NCI-H2227 (cell line): ENCODE measurements around the gene MTHFS.
A peak's percentile ranks its signal among the peaks of the same experiment; 100 is the strongest.

Source experiments
- DNase-seq: peaks from one replicate; lab custom pipeline; 2025; ENCODE audit not compliant: unreplicated experiment; lab: John Stamatoyannopoulos, UW

The MTHFS gene

DNA sequence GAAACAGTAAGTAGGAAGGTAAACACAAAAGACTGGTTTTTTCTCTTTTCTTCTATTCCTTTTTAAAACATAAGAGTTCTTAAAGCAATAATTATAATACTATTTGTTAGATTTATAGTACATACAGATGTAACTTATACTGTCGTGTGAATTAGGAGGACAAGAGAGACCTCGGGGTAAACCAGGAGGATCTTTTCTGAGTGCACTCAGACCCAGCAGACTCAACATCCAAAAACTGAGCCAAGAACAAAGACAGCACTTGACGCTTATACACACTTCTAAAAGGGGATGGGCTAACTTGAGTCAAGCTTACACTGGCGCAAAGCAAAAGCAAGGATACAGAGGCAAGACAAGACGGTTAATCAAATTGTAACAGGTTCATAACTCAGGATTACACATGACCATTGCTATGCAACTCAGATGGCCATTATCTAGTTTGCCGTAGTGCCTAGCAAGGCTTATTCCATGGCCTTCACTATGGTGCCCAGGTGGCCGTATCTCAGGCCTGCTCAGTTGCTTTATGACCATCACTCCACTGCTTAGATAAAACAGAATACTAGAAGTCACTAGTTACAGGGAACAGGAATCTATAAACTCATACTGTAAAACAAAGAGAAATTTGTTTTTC is 18.6 kb downstream of the MTHFS start:
- DNase-seq = no peak

- DNase-seq = no peak
Observed at GRCh38 chr15:79875213-79875612, 21.6 kb downstream of the MTHFS start.

DNA sequence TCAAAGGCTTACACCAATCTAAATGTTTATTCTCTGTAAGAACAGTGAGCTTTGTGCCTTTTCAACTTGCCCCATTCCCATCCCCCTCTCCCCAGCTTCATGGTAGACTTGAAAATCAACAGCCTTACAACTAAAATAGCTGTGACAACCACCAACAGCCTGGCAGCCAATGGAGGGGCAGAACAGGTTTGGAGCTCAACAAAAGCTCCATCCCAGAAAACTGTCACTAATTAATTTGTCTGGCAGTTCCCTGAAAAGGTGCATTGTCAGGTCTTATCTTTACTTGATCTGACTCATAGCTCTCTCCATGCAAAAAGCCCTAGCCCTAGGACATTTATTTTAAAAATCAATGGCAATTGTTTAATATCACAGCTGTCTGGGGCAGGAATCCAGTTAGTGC is 22.6 kb downstream of the MTHFS start:
- DNase-seq = no peak

DNA sequence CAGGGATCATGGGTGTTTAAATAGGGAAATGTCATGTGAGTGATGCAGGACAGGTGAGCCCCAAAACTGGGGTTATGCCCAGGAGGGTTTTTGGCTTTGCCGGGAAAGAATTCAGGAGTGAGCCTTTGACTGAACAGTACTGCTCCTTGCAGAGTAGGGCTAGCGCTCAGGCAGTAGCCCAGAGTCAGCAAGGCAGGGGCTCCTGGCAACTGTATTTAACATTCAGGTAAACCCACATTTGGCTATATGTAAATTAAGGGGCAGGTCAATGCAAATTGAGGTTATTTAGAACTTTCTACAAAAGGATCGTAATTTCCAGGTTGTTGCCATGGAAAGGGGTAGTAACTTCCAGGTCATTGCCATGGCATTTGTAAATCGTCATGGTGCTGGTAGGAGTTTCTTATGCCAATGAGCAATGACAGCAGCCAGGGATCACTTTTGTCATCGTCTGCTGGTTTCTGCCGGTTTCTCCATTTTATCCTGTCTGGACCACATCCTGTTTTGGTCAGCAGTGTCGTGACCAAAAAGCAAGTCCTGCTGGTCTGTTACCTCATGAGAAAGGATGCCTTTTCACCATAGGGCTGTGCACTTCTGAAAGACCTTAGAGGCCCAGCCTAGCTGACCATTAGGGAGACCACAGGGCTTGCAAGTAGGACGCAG is 24.3 kb downstream of the MTHFS start:
- DNase-seq = no peak

DNA sequence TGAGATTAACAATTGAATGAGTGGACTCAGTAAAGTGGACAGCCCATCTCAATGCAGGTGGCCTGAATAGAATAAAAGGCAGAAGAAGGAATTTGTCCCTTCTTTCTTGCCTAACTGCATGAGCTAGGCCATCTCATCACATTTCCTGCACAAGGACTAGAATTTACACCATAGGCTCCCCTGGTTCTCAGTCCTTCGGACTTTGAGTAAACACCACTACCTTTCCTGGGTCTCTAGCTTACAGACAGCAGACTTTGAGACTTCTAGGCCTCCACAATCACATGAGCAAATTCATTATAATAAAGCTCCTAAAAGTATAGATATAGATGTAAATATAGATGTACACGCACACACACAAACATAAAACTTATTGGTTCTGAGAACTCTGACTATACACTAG is 28.3 kb downstream of the MTHFS start:
- DNase-seq = no peak

- no peak for DNase-seq
Observed at GRCh38 chr15:79863886-79864285, 32.9 kb downstream of the MTHFS start.

DNA sequence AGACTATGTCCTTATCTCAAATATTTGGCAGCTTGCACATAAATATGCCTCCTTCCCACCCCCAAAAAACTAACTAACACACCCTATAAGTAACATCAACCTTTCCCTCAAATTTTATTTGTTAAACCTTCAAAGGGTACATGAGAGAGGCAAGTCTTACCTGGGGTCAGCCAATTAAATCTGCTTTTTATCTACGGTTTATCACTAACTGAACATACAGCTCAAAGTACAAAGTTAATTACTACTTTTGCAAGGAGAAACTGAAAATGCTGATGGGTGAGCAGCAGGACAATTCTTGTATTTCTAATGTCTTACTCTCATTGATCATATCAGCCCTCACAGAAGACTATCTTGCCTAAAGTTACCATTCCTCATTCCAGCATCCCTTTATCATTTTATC is 34.6 kb downstream of the MTHFS start:
- no peak for DNase-seq

DNA sequence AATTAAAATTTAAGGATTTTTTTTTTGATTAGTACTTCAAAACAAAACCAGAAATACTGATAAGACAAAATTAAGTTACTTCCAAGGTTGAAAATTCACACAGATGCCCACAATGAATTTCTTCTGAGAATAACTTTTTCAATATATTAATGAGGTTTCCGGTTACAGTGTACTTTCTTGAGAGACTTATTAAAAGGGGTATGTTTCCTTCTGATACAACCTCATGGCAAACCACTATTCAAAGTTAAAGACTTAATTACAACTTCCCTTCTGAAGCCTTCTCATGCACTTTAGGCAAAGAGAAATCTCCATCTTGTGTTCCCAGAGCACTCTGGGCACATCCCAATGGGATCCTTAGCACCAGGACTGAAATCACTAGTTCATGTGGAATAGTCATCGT is 36.2 kb downstream of the MTHFS start:
- no peak for DNase-seq

- peak; percentile 1 for DNase-seq
Observed at GRCh38 chr15:79858469-79858868, 38.3 kb downstream of the MTHFS start.

GRCh38 chr15:79853492-79854328 is 43.1 kb downstream of the MTHFS start:
- DNase-seq = peak; percentile 66

- no peak for DNase-seq
Observed at GRCh38 chr15:79849789-79850188, 47.0 kb downstream of the MTHFS start.

DNA sequence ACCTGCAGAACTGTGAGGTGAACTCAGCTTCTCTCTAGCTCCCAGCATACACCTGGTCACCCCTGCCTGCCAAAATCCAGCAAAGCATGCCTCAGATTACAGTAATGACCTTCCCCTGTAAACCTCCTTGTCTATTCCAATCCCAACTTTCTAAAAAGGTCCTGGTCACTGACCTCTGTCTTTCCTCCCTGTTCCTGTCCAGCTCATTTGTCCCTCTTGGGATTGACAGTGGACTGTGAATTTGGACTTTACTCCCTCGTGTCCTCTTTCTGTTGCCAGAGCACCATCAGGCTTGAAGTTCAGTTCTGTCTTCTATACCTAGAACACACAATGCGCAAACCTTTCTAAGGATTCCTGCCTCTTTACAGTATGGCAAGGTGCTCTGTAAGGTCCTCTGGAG is 50.3 kb downstream of the MTHFS start:
- no peak for DNase-seq

DNA sequence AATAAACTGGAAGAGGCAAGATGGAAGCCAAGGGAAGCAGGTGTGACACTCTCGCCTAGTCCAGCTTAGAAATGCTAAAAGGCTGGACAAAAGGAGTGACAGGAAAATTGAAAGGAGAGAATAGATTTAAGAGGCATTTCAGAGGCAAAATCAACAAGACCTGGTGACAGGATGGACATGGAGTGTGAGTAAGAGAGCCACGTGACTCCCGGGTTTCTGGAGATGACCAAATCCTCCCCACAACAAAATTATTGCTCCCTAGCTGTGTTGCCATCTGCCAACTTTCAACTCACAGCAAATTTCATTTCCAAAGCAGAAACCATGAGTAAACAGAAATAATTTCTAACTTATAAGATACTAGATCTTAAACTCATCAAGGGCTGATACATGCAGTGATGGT is 52.6 kb downstream of the MTHFS start:
- no peak for DNase-seq

- no peak for DNase-seq
Observed at GRCh38 chr15:79837846-79838245, 59.0 kb downstream of the MTHFS start.

DNA sequence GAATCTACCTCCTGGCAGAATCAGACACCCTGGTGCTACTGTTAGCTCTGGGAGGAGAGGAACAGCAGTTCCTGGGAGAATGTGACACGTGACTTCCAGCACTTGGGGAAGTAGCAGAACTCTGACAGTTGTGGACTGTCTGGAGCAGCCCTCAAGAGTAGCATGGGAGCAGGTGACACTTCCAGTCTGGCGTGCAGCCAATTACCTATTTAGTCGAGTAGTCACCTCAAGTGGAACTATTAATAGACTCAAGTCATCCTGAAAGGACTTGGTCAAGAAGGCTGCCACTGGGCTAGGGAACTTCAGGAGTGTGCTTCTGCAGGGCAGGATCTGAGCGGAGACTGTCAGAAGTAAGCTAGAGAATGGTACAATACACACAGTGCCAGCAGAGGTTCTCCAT is 62.3 kb downstream of the MTHFS start:
- DNase-seq = peak; percentile 61

- DNase-seq = no peak
Observed at GRCh38 chr15:79832367-79833120, 64.3 kb downstream of the MTHFS start.

GRCh38 chr15:79831604-79832003 is 65.2 kb downstream of the MTHFS start:
- DNase-seq = no peak

- no peak for DNase-seq
Observed at GRCh38 chr15:79829950-79830349, 66.9 kb downstream of the MTHFS start.

DNA sequence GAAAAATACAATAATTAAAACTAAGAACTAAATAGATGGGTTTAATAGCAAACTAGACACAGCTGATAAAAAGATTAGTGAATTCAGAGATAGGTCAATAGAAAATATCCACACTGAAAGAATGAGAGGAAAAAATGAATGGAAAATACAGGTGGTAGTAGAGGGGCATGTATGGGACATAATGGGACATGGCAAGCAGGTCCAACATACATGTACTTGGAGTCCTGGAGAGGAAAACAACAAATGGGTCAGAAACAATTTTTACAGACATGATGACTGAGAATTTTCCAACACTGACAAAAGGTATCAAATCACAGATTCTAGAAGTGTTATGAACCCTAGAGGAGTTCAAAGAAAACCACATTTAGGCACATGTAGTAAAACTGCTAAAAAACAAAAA is 68.4 kb downstream of the MTHFS start:
- DNase-seq = no peak

- no peak for DNase-seq
Observed at GRCh38 chr15:79826800-79827199, 70.0 kb downstream of the MTHFS start.

GRCh38 chr15:79824136-79824701 is 72.6 kb downstream of the MTHFS start:
- DNase-seq = no peak
